ENCODE results near the gene TFDP1.

DNA sequence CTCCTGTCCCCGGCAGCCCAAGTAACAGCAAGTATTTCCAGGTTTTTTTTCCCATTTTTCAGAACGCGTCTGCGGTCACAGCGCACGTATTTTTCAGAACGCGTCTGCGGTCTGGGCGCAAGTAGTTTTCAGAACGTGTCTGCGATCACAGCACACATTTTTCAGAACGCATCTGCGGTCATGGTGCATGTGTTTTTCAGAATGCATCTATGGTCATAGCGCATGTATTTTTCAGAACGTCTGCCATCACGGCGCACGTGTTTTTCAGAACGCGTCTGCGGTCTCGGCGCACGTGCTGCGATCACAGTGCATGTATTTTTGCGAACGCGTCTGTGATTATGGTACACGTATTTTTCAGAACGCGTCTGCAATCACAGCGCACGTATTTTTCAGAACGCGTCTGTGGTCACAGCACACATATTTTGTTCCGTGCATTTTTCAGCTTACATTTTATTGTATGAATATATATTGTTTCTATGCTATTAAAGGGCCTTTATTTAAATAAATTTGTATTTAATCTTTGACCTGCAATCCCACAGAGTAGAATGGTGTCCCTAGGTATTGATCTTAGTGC, 53.7 kb downstream of the TFDP1 start:
- TF ChIP-seq POLR2A (IDR thresholded peaks at IDR 0.05) (no peak), CTCF (IDR thresholded peaks at IDR 0.05) (no peak)
